GM12878 (cell line): Measurements from ENCODE around the gene FGF2. TPM values are rescaled to one million over a fixed set of nuclear protein-coding genes. Genes with fewer than 3 reads are reported as not detected.

ENCODE experiments used
- ATAC-seq: fragments of 200-7000 bp; cut with Tn5 transposase; 3 replicates; pipeline ENCODE4 v1.9.1; 2020; ENCODE audit warnings: mild to moderate bottlenecking, moderate library complexity
- BruUV-seq: library from RNA; stranded (reverse); fragments of 400-500 nt; replicated peaks from 2 replicates; lab custom pipeline; 2021; lab: Mats Ljungman, UMichigan
- CTCF ChIA-PET: fragments of 300-600 bp; sonication (Branson Sonifier 250); formaldehyde crosslinking; extraction: SDS; loops from one replicate; lab custom pipeline; 2021; ENCODE audit warnings: inconsistent platforms; lab: Yijun Ruan, JAX
- POLR2A ChIA-PET: fragments of 350-600 bp; formaldehyde crosslinking; extraction: SDS; loops from one replicate; lab custom pipeline; 2021; ENCODE audit warnings: inconsistent platforms; lab: Charles Lee
- RAD21 ChIA-PET: fragments of 300-600 bp; sonication (Branson Sonifier 250); formaldehyde crosslinking; loops from one replicate; lab custom pipeline; 2023; ENCODE audit warnings: antibody characterized with exemption; ENCODE audit not compliant: unreplicated experiment; lab: Charles Lee
- SMC1A ChIA-PET: fragments of 300-600 bp; sonication (Branson Sonifier 250); formaldehyde crosslinking; loops from one replicate; lab custom pipeline; 2023; ENCODE audit not compliant: unreplicated experiment, uncharacterized antibody; lab: Charles Lee
- DNase-seq: peaks from one replicate; pipeline ENCODE4 v3.0.0-alpha.2; 2011; ENCODE audit warnings: low read depth, low spot score
- FAIRE-seq: peaks from 3 replicates; lab custom pipeline; 2011; peaks lifted over from hg19 to GRCh38; lab: Jason Lieb, UNC
- H2AFZ ChIP-seq: 2 replicates; pipeline ENCODE4 v1.6.0; 2011; ENCODE audit warnings: low read depth, low read length, control low read depth; ENCODE audit not compliant: control insufficient read depth
- H3K27ac ChIP-seq: 2 replicates; pipeline ENCODE4 v1.5.1; 2011; ENCODE audit warnings: control low read depth; ENCODE audit not compliant: control insufficient read depth, insufficient read depth
- H3K27me3 ChIP-seq, 2 experiments: replicated peaks in 1 of 2; 2 replicates each; pipeline versions ENCODE4 v1.6.0 to v1.6.1; 2011; ENCODE audit warnings: low read length in 1 of 2; ENCODE audit not compliant: control insufficient read depth in 2 of 2, insufficient read depth in 2 of 2
- H3K36me3 ChIP-seq, 2 experiments: 2 replicates each; pipeline ENCODE4 v1.5.1; 2011; ENCODE audit warnings: low read length in 1 of 2; ENCODE audit not compliant: control insufficient read depth in 2 of 2, insufficient read depth in 2 of 2
- H3K4me1 ChIP-seq: 2 replicates; pipeline ENCODE4 v1.6.1; 2011; ENCODE audit warnings: mild to moderate bottlenecking, low read length, moderate library complexity, mixed read lengths; ENCODE audit not compliant: control insufficient read depth, insufficient read depth
- H3K4me2 ChIP-seq: 2 replicates; pipeline ENCODE4 v1.6.0; 2011; ENCODE audit warnings: control low read depth; ENCODE audit not compliant: control insufficient read depth, insufficient read depth
- H3K4me3 ChIP-seq: fragments of 200-600 bp; sonication (generic); 2 replicates; pipeline ENCODE4 v1.5.1; 2016
- H3K79me2 ChIP-seq: 2 replicates; pipeline ENCODE4 v1.6.0; 2011; ENCODE audit warnings: low read length; ENCODE audit not compliant: control insufficient read depth, insufficient read depth
- H3K9ac ChIP-seq: 2 replicates; pipeline ENCODE4 v1.8.0; 2011; ENCODE audit warnings: low read length, control low read depth, mixed read lengths; ENCODE audit not compliant: control insufficient read depth, insufficient read depth
- H3K9me3 ChIP-seq: replicated peaks from 3 replicates; pipeline ENCODE4 v1.5.1; 2011; ENCODE audit warnings: mild to moderate bottlenecking, low read length; ENCODE audit not compliant: control insufficient read depth, insufficient read depth
- H4K20me1 ChIP-seq: 2 replicates; pipeline ENCODE4 v1.6.0; 2011; ENCODE audit not compliant: control insufficient read depth, insufficient read depth
- EED ChIP-seq: sonication (generic); IDR thresholded peaks from 2 replicates; pipeline ENCODE4 v1.6.1; 2016; ENCODE audit warnings: antibody characterized with exemption, low read depth
- HCFC1 ChIP-seq: fragments of 150-350 bp; IDR thresholded peaks from 2 replicates; pipeline ENCODE4 v1.6.1; 2014; ENCODE audit warnings: low read length
- JUND ChIP-seq: IDR thresholded peaks from 2 replicates; pipeline ENCODE4 v1.6.1; 2012; ENCODE audit warnings: low read depth, mild to moderate bottlenecking, low read length, improper control_type of control experiment, moderate library complexity
- KLF5 ChIP-seq: fragments of 450-650 bp; IDR thresholded peaks from 2 replicates; pipeline ENCODE4 v1.6.1; 2014; ENCODE audit warnings: mild to moderate bottlenecking; ENCODE audit not compliant: partially characterized antibody
- NFIC ChIP-seq: IDR thresholded peaks from 2 replicates; pipeline ENCODE4 v1.6.1; 2012; ENCODE audit warnings: low read depth, mild to moderate bottlenecking, inconsistent platforms, low read length, moderate library complexity
- SMAD1 ChIP-seq: fragments of 450-650 bp; IDR thresholded peaks from 2 replicates; pipeline ENCODE4 v1.6.1; 2018; ENCODE audit warnings: mild to moderate bottlenecking, low read depth; ENCODE audit not compliant: partially characterized antibody
- ZZZ3 ChIP-seq: IDR thresholded peaks from 2 replicates; pipeline ENCODE4 v1.6.1; 2011; ENCODE audit warnings: low read depth; ENCODE audit not compliant: control insufficient read depth, insufficient read length
- WGBS: methylation state at CpG from one replicate; pipeline ENCODE4 v1.1.6; 2016; ENCODE audit warnings: low lambda C conversion rate; ENCODE audit not compliant: insufficient replicate concordance, insufficient coverage; ENCODE audit errors: missing lambda C conversion rate; 5-methylcytosine and 5-hydroxymethylcytosine counted together
- in situ Hi-C: fragments of 300-500 bp; cut with MboI; formaldehyde crosslinking; loops from 9 replicates; pipeline ENCODE4 v1.14.3; 2018; ENCODE audit warnings: mixed read lengths
- intact Hi-C: fragments of 100-400 bp; cut with micrococcal nuclease; formaldehyde crosslinking; loops from one replicate; pipeline ENCODE4 v1.14.2; 2022; ENCODE audit not compliant: unreplicated experiment
- polyA plus RNA-seq, 11 experiments: library from polyadenylated mRNA; depleted of rRNA in 4 of 11; unstranded in 6 of 11; stranded (reverse) in 5 of 11; fragments of >200 nt; fragmentation: Nextera tagmentation in 4 of 11; fragmentation: Illumina TruSeq in 1 of 11; extraction: Ambion mirVana in 4 of 11; extraction: Trizol in 1 of 11; gene quantifications; 1 replicate in 1 of 11; 2 replicates in 10 of 11; pipeline versions ENCODE4 v1.2.1 to v1.2.3, GENCODE V29; 2011 to 2016; ENCODE audit warnings: inconsistent platforms in 2 of 11, missing spikeins in 2 of 11, low read depth in 1 of 11
- total RNA-seq, 4 experiments: library from RNA; depleted of rRNA in 3 of 4; stranded (reverse); fragments of >200 nt in 3 of 4; fragmentation: Illumina TruSeq in 1 of 4; extraction: Trizol in 1 of 4; gene quantifications; 2 replicates each; pipeline versions ENCODE4 v1.2.1 to v1.2.3, GENCODE V29; 2013 to 2021
- TF ChIP-seq, protein P1 (sequence below): fragments of 450-650 bp; IDR thresholded peaks from 2 replicates; pipeline ENCODE4 v1.6.1; 2017; ENCODE audit warnings: mild to moderate bottlenecking, low read depth, inconsistent platforms; ENCODE audit not compliant: poor library complexity, severe bottlenecking
- TF ChIP-seq, protein P2 (sequence below): fragments of 450-650 bp; IDR thresholded peaks from 2 replicates; pipeline ENCODE4 v1.6.1; 2017; ENCODE audit warnings: borderline replicate concordance
- TF ChIP-seq, protein P3 (sequence below): fragments of 450-650 bp; IDR thresholded peaks from 2 replicates; pipeline ENCODE4 v1.6.1; 2017; ENCODE audit warnings: mild to moderate bottlenecking
- TF ChIP-seq, protein P4 (sequence below): IDR thresholded peaks from 2 replicates; pipeline ENCODE4 v1.6.1; 2011; ENCODE audit warnings: mild to moderate bottlenecking, low read depth, low read length, moderate library complexity; ENCODE audit not compliant: insufficient replicate concordance
- TF ChIP-seq, protein P5 (sequence below), 3 experiments: IDR thresholded peaks in 2 of 3; conservative IDR thresholded peaks in 1 of 3; 2 replicates each; pipeline ENCODE4 v1.5.1; 2011; ENCODE audit warnings: low read depth in 3 of 3, low read length in 3 of 3, mild to moderate bottlenecking in 3 of 3, control low read depth in 2 of 3, moderate library complexity in 2 of 3, inconsistent platforms in 1 of 3, mixed read lengths in 1 of 3; ENCODE audit not compliant: control insufficient read depth in 2 of 3, insufficient read depth in 1 of 3; ENCODE audit errors: extremely low read depth in 1 of 3

Gene FGF2
- total and polyA plus RNA-seq, 10 of the 15 experiments (the other 5 are each of a cell fraction or from before 2014, with no cell fraction given), result 0.13 to 1.7 (median 0.25) TPM

DNA sequence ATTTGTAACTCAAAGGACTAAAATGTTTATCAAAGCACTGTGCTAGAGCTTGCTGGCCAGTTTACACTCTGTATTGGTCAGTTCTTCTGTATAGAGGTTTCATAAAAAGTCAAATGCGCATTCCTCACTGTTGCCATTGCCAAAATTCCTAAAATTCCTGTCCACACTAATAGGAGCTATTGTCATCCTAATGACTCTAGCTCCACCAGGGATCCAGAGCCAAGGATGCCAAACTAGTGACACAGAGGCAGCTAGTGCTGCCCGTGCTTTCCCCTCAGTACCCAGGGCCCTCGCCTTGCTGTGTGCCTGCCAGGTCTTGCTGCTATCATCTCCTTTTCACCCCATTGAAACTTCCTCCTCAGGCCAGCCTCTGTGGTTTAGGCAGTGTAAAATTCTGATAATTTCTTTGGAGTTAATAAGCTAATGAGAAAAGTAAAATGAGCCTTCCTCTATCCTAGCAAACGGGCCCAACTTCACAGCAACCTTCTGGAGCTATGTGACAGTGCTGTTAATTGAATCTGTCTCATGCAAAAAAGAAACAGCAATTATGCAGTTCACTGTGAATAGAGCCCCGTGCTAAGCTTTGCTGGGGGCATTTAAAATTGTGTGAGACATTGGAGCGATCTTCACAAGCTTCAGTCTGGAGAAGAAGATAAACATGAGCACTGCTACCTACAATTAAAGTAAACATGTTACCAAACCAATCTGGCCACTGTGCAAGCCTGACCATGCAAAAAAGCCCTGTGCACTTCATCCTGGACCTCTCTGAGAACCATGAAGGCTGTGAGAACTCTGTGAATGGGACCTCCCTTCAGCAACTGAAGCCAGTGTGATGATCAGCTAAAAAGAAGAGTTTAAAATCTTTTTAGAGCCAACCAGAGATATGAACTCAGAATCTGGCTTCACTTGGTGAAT, 43.1 kb upstream of the FGF2 start:
- in situ Hi-C loops, result no loop called here
- H3K36me3 ChIP-seq, result no peaks in the 10 kb centered on the region
- no peak overlapping the region for H3K9ac ChIP-seq
- RAD21 ChIA-PET, result no interaction called here
- H4K20me1 ChIP-seq, result no peaks in the 10 kb centered on the region
- intact Hi-C loops, result no loop called here
- POLR2A ChIA-PET, result no interaction called here
- H3K79me2 ChIP-seq, result no peaks in the 10 kb centered on the region
- CTCF ChIA-PET, result no interaction called here
- H3K4me2 ChIP-seq, result no peak overlapping the region
- H3K9me3 ChIP-seq, result no peaks in the 10 kb centered on the region
- DNase-seq (no peak), ATAC-seq (no peak; the same call in 2 of the 3 replicates), FAIRE-seq (no peak)
- H3K4me1 ChIP-seq, result no peaks in the 10 kb centered on the region
- no TSS peak for BruUV-seq
- no peak overlapping the region for H2AFZ ChIP-seq
- WGBS, result 63% methylated on average over 6 of the region's 6 CpGs
- H3K27me3 ChIP-seq, result peaks cover 0 to 3% of the 10 kb centered on the region in 2 experiments; a peak in 2 of 4 replicates
- SMC1A ChIA-PET, result interaction anchor here (0.7 to 0.8 kb wide), 4 partner anchors 17 to 131 kb away, joined by 3 read pairs; no protein-coding TSS in a partner anchor
- no peak overlapping the region for H3K27ac ChIP-seq
- H3K4me3 ChIP-seq, result no peak overlapping the region
- no peak for TF ChIP-seq SMAD1
- no peak for TF ChIP-seq ZZZ3
- no peak for TF ChIP-seq HCFC1
- no peak for TF ChIP-seq JUND
- TF ChIP-seq, protein P1, sequence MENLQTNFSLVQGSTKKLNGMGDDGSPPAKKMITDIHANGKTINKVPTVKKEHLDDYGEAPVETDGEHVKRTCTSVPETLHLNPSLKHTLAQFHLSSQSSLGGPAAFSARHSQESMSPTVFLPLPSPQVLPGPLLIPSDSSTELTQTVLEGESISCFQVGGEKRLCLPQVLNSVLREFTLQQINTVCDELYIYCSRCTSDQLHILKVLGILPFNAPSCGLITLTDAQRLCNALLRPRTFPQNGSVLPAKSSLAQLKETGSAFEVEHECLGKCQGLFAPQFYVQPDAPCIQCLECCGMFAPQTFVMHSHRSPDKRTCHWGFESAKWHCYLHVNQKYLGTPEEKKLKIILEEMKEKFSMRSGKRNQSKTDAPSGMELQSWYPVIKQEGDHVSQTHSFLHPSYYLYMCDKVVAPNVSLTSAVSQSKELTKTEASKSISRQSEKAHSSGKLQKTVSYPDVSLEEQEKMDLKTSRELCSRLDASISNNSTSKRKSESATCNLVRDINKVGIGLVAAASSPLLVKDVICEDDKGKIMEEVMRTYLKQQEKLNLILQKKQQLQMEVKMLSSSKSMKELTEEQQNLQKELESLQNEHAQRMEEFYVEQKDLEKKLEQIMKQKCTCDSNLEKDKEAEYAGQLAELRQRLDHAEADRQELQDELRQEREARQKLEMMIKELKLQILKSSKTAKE, result no peak
- TF ChIP-seq NFIC, result no peak
- TF ChIP-seq, protein P2, sequence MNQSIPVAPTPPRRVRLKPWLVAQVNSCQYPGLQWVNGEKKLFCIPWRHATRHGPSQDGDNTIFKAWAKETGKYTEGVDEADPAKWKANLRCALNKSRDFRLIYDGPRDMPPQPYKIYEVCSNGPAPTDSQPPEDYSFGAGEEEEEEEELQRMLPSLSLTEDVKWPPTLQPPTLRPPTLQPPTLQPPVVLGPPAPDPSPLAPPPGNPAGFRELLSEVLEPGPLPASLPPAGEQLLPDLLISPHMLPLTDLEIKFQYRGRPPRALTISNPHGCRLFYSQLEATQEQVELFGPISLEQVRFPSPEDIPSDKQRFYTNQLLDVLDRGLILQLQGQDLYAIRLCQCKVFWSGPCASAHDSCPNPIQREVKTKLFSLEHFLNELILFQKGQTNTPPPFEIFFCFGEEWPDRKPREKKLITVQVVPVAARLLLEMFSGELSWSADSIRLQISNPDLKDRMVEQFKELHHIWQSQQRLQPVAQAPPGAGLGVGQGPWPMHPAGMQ, result no peak
- TF ChIP-seq, protein P3, sequence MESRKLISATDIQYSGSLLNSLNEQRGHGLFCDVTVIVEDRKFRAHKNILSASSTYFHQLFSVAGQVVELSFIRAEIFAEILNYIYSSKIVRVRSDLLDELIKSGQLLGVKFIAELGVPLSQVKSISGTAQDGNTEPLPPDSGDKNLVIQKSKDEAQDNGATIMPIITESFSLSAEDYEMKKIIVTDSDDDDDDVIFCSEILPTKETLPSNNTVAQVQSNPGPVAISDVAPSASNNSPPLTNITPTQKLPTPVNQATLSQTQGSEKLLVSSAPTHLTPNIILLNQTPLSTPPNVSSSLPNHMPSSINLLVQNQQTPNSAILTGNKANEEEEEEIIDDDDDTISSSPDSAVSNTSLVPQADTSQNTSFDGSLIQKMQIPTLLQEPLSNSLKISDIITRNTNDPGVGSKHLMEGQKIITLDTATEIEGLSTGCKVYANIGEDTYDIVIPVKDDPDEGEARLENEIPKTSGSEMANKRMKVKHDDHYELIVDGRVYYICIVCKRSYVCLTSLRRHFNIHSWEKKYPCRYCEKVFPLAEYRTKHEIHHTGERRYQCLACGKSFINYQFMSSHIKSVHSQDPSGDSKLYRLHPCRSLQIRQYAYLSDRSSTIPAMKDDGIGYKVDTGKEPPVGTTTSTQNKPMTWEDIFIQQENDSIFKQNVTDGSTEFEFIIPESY, result no peak
- TF ChIP-seq, protein P4, sequence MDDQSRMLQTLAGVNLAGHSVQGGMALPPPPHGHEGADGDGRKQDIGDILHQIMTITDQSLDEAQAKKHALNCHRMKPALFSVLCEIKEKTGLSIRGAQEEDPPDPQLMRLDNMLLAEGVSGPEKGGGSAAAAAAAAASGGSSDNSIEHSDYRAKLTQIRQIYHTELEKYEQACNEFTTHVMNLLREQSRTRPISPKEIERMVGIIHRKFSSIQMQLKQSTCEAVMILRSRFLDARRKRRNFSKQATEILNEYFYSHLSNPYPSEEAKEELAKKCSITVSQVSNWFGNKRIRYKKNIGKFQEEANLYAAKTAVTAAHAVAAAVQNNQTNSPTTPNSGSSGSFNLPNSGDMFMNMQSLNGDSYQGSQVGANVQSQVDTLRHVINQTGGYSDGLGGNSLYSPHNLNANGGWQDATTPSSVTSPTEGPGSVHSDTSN, result no peak
- TF ChIP-seq KLF5, result no peak
- TF ChIP-seq, protein P5, sequence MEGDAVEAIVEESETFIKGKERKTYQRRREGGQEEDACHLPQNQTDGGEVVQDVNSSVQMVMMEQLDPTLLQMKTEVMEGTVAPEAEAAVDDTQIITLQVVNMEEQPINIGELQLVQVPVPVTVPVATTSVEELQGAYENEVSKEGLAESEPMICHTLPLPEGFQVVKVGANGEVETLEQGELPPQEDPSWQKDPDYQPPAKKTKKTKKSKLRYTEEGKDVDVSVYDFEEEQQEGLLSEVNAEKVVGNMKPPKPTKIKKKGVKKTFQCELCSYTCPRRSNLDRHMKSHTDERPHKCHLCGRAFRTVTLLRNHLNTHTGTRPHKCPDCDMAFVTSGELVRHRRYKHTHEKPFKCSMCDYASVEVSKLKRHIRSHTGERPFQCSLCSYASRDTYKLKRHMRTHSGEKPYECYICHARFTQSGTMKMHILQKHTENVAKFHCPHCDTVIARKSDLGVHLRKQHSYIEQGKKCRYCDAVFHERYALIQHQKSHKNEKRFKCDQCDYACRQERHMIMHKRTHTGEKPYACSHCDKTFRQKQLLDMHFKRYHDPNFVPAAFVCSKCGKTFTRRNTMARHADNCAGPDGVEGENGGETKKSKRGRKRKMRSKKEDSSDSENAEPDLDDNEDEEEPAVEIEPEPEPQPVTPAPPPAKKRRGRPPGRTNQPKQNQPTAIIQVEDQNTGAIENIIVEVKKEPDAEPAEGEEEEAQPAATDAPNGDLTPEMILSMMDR (IDR thresholded peaks at IDR 0.05 in 2 of 3, conservative IDR thresholded peaks at IDR 0.05 in 1 of 3; ENCODE audit: control insufficient read depth in 2 of 3, extremely low read depth in 1 of 3, insufficient read depth in 1 of 3, low read depth in 3 of 3, low read length in 3 of 3), result no peak
- TF ChIP-seq EED, result no peak
